HUES6 (cell line): Measurements from ENCODE around the gene ABCD1.
"Not testable (repeated sequence)": the region's sequence is repeated elsewhere in the genome, so short reads cannot be mapped to it uniquely, and the experiment has no call there.

Experiments used
- H3K27ac ChIP-seq: 2 replicates; pipeline ENCODE4 v1.7.0; 2013; ENCODE audit warnings: low read depth, mild to moderate bottlenecking, low read length, inconsistent platforms
- H3K27me3 ChIP-seq: 2 replicates; pipeline ENCODE4 v1.6.1; 2013; ENCODE audit warnings: low read length; ENCODE audit not compliant: control insufficient read depth, insufficient read depth
- H3K36me3 ChIP-seq: 2 replicates; pipeline ENCODE4 v1.6.1; 2013; ENCODE audit warnings: low read length; ENCODE audit not compliant: control insufficient read depth, insufficient read depth
- H3K4me1 ChIP-seq: 2 replicates; pipeline ENCODE4 v1.6.1; 2013; ENCODE audit warnings: low read length; ENCODE audit not compliant: control insufficient read depth, insufficient read depth
- H3K4me3 ChIP-seq: 2 replicates; pipeline ENCODE4 v1.5.1; 2013; ENCODE audit warnings: low read depth, low read length
- H3K9ac ChIP-seq: one replicate; pipeline ENCODE4 v1.6.1; 2013; ENCODE audit warnings: mild to moderate bottlenecking, low read length
- H3K9me3 ChIP-seq: 2 replicates; pipeline ENCODE4 v1.6.1; 2013; ENCODE audit warnings: low read depth, low read length; ENCODE audit not compliant: control insufficient read depth, insufficient read depth

ABCD1 gene

GRCh38 chrX:153728095-153728494 lies 3.4 kb downstream of the ABCD1 start:
- H3K9me3 ChIP-seq: peaks cover 35% of the 10 kb centered on the region; the same call in 1 of the 2 replicates
- H3K4me3 ChIP-seq: no peak overlapping the region
- H3K27ac ChIP-seq: no peak overlapping the region
- peaks cover 33% of the 10 kb centered on the region for H3K4me1 ChIP-seq
- no peak overlapping the region for H3K9ac ChIP-seq
- H3K36me3 ChIP-seq: peaks cover 4% of the 10 kb centered on the region; the same call in 1 of the 2 replicates
- H3K27me3 ChIP-seq: no peaks in the 10 kb centered on the region

- H3K27me3 ChIP-seq: no peaks in the 10 kb centered on the region
- no peak overlapping the region for H3K27ac ChIP-seq
- H3K4me1 ChIP-seq: peaks cover 33% of the 10 kb centered on the region
Observed at GRCh38 chrX:153728951-153729631, 4.4 kb downstream of the ABCD1 start.

GRCh38 chrX:153730115-153730514 lies 5.5 kb downstream of the ABCD1 start:
- H3K27ac ChIP-seq, H3K27me3 ChIP-seq, H3K9ac ChIP-seq, H3K36me3 ChIP-seq, H3K4me3 ChIP-seq: not testable (repeated sequence)
- H3K9me3 ChIP-seq: peaks cover 42% of the 10 kb centered on the region; the same call in 1 of the 2 replicates
- peaks cover 32% of the 10 kb centered on the region for H3K4me1 ChIP-seq

More at GRCh38 chrX:153728951-153729631, 4.4 kb downstream of the ABCD1 start:
- peaks cover 4% of the 10 kb centered on the region; the same call in 1 of the 2 replicates for H3K36me3 ChIP-seq
- peaks cover 38% of the 10 kb centered on the region; the same call in 1 of the 2 replicates for H3K9me3 ChIP-seq
- no peak overlapping the region for H3K9ac ChIP-seq
- H3K4me3 ChIP-seq: no peak overlapping the region

GRCh38 chrX:153731117-153731844 lies 6.6 kb downstream of the ABCD1 start:
- Histone ChIP-seq H3K9ac (no peak overlapping the region), H3K27ac (no peak overlapping the region), H3K9me3 (peaks cover 44% of the 10 kb centered on the region; the same call in 1 of the 2 replicates), H3K4me3 (no peak overlapping the region), H3K4me1 (peaks cover 31% of the 10 kb centered on the region), H3K27me3 (no peaks in the 10 kb centered on the region), H3K36me3 (peaks cover 4% of the 10 kb centered on the region; the same call in 1 of the 2 replicates)

GRCh38 chrX:153731845-153732215 lies 7.2 kb downstream of the ABCD1 start:
- Histone ChIP-seq H3K27ac (no peak overlapping the region), H3K9ac (no peak overlapping the region), H3K27me3 (no peaks in the 10 kb centered on the region), H3K4me3 (no peak overlapping the region), H3K9me3 (peaks cover 48% of the 10 kb centered on the region; the same call in 1 of the 2 replicates), H3K36me3 (peaks cover 6% of the 10 kb centered on the region; the same call in 1 of the 2 replicates), H3K4me1 (peaks cover 29% of the 10 kb centered on the region)

- Histone ChIP-seq H3K27ac (no peak overlapping the region), H3K4me1 (peaks cover 23% of the 10 kb centered on the region), H3K9ac (no peak overlapping the region), H3K4me3 (no peak overlapping the region), H3K27me3 (no peaks in the 10 kb centered on the region), H3K36me3 (peaks cover 10% of the 10 kb centered on the region; the same call in 1 of the 2 replicates), H3K9me3 (peaks cover 51% of the 10 kb centered on the region; the same call in 1 of the 2 replicates)
Observed at GRCh38 chrX:153732401-153732800, 7.7 kb downstream of the ABCD1 start.

GRCh38 chrX:153733651-153734240 lies 9.1 kb downstream of the ABCD1 start:
- Histone ChIP-seq H3K4me3 (no peak overlapping the region), H3K4me1 (peaks cover 14% of the 10 kb centered on the region; the same call in 1 of the 2 replicates), H3K27ac (no peak overlapping the region), H3K9me3 (peaks cover 43% of the 10 kb centered on the region; the same call in 1 of the 2 replicates), H3K9ac (no peak overlapping the region), H3K27me3 (no peaks in the 10 kb centered on the region), H3K36me3 (peaks cover 10% of the 10 kb centered on the region; the same call in 1 of the 2 replicates)

GRCh38 chrX:153734871-153735270 lies 10.2 kb downstream of the ABCD1 start:
- peaks cover 6% of the 10 kb centered on the region; the same call in 1 of the 2 replicates for H3K36me3 ChIP-seq
- no peak overlapping the region for H3K27ac ChIP-seq
- H3K4me3 ChIP-seq: no peak overlapping the region
- H3K4me1 ChIP-seq: peaks cover 14% of the 10 kb centered on the region; the same call in 1 of the 2 replicates
- H3K9me3 ChIP-seq: peaks cover 43% of the 10 kb centered on the region; the same call in 1 of the 2 replicates
- no peak overlapping the region for H3K9ac ChIP-seq
- H3K27me3 ChIP-seq: no peaks in the 10 kb centered on the region

- peaks cover 45% of the 10 kb centered on the region; the same call in 1 of the 2 replicates for H3K9me3 ChIP-seq
Observed at GRCh38 chrX:153735274-153735673, 10.6 kb downstream of the ABCD1 start.

GRCh38 chrX:153736071-153736820 lies 11.6 kb downstream of the ABCD1 start:
- H3K4me1 ChIP-seq: peaks cover 14% of the 10 kb centered on the region; the same call in 1 of the 2 replicates
- H3K27ac ChIP-seq: no peak overlapping the region
- no peaks in the 10 kb centered on the region for H3K27me3 ChIP-seq
- no peak overlapping the region for H3K4me3 ChIP-seq
- no peak overlapping the region for H3K9ac ChIP-seq
- peaks cover 43% of the 10 kb centered on the region; the same call in 1 of the 2 replicates for H3K9me3 ChIP-seq
- H3K36me3 ChIP-seq: peaks cover 6% of the 10 kb centered on the region; the same call in 1 of the 2 replicates

More at GRCh38 chrX:153735274-153735673, 10.6 kb downstream of the ABCD1 start:
- Histone ChIP-seq H3K9ac (peak overlapping the region; percentile 27), H3K27me3 (no peaks in the 10 kb centered on the region), H3K4me3 (peak overlapping the region; percentile 9; the same call in 1 of the 2 replicates), H3K27ac (peak overlapping the region; percentile 25; the same call in 1 of the 2 replicates), H3K36me3 (peaks cover 6% of the 10 kb centered on the region; the same call in 1 of the 2 replicates), H3K4me1 (peaks cover 14% of the 10 kb centered on the region; the same call in 1 of the 2 replicates)
